ENCODE data around the gene UBE3A.

- TF ChIP-seq CTCF (IDR thresholded peaks at IDR 0.05): no peak
- no peak for TF ChIP-seq MAX (IDR thresholded peaks at IDR 0.05)
- no peak for TF ChIP-seq CHD2 (IDR thresholded peaks at IDR 0.05; ENCODE audit: low read length, partially characterized antibody)
- no peak for TF ChIP-seq POLR2A (IDR thresholded peaks at IDR 0.05; ENCODE audit: low read length)
- TF ChIP-seq HOXA7 (CRISPR knock-in tag; IDR thresholded peaks at IDR 0.05): no peak
- TF ChIP-seq SREBF2 (IDR thresholded peaks at IDR 0.05): no peak
- no peak for TF ChIP-seq HEYL (CRISPR knock-in tag; IDR thresholded peaks at IDR 0.05)
- no peak for TF ChIP-seq CHD4 (IDR thresholded peaks at IDR 0.05; ENCODE audit: borderline replicate concordance)
- no peak for TF ChIP-seq REST (IDR thresholded peaks at IDR 0.05)
- no peak for TF ChIP-seq RFX5 (IDR thresholded peaks at IDR 0.05)
Observed at GRCh38 chr15:25441111-25441510, 2.3 kb upstream of the UBE3A start.
